Testis (tissue), 3 donors: ENCODE measurements around the gene TLX2. TPM values are rescaled to one million over a fixed set of nuclear protein-coding genes. Genes with fewer than 3 reads are reported as not detected.
A peak's percentile ranks its signal among the peaks of the same experiment; 100 is the strongest.

Experiments used
- DNase-seq: peaks from one replicate; pipeline ENCODE4 v3.0.0-alpha.2; 2019
- H3K27ac ChIP-seq, 2 donors: fragments of 200-600 bp; sonication (generic); one replicate each; pipeline ENCODE4 v1.5.1; 2019
- H3K27me3 ChIP-seq: fragments of 200-600 bp; sonication (generic); one replicate; pipeline ENCODE4 v1.5.1; 2019
- H3K36me3 ChIP-seq: fragments of 200-600 bp; sonication (generic); one replicate; pipeline ENCODE4 v1.5.1; 2017; ENCODE audit warnings: low read depth; ENCODE audit errors: missing control alignments
- H3K4me1 ChIP-seq: fragments of 200-600 bp; sonication (generic); one replicate; pipeline ENCODE4 v1.5.1; 2019
- H3K4me3 ChIP-seq, 2 donors: fragments of 200-600 bp; sonication (generic); one replicate each; pipeline ENCODE4 v1.5.1; 2017 to 2019
- H3K9me3 ChIP-seq: fragments of 200-600 bp; sonication (generic); one replicate; pipeline ENCODE4 v1.5.1; 2017
- CTCF ChIP-seq, 3 experiments: fragments of 450-650 bp in 2 of 3; fragments of 200-600 bp in 1 of 3; sonication (generic) in 1 of 3; IDR thresholded peaks; one replicate each; pipeline ENCODE4 v1.5.1; 2016 to 2019; ENCODE audit warnings: antibody characterized with exemption in 3 of 3, mild to moderate bottlenecking in 2 of 3, moderate library complexity in 1 of 3
- POLR2A ChIP-seq: fragments of 450-650 bp; IDR thresholded peaks from one replicate; pipeline ENCODE4 v1.6.1; 2017; ENCODE audit warnings: antibody characterized with exemption, mild to moderate bottlenecking, moderate library complexity
- WGBS, 2 donors: methylation state at CpG; one replicate each; pipeline ENCODE4 v1.1.5; 2018; 5-methylcytosine and 5-hydroxymethylcytosine counted together
- intact Hi-C: fragments of 100-400 bp; cut with DNase I; formaldehyde crosslinking; loops from one replicate; pipeline ENCODE4 v1.15.1; 2023; ENCODE audit warnings: low total_unique reads
- polyA plus RNA-seq: library from polyadenylated mRNA; stranded (reverse); fragments of 350-450 nt; fragmentation: Illumina TruSeq; extraction: RNeasy Lipid Tissue Mini Kit (QIAGEN cat#74804); gene quantifications from one replicate; pipeline ENCODE4 v1.2.3, GENCODE V29; 2014; ENCODE audit warnings: low read depth, low replicate concordance; ENCODE audit not compliant: insufficient read depth
- total RNA-seq, 2 donors: library from RNA; depleted of rRNA; stranded (reverse); fragments of >200 nt; gene quantifications; one replicate each; pipeline ENCODE4 v1.2.3, GENCODE V29; 2016

TLX2 gene
- total and polyA plus RNA-seq, 3 donors from 2014 or later: 1.1 to 4.5 (median 1.3) TPM

GRCh38 chr2:74528600-74529356 lies 14.5 kb downstream of the TLX2 start:
- intact Hi-C loops: no loop called here
- peaks cover 16% of the 10 kb centered on the region for H3K4me1 ChIP-seq
- no peak for DNase-seq
- no peaks in the 10 kb centered on the region for H3K9me3 ChIP-seq
- WGBS, 2 donors: 13 to 14% methylated on average over 17 to 28 of the region's 29 CpGs
- H3K27ac ChIP-seq: peak overlapping the region; percentile 62 to 82
- H3K4me3 ChIP-seq: peak overlapping the region; percentile 72 to 87
- H3K36me3 ChIP-seq: no peaks in the 10 kb centered on the region
- no peaks in the 10 kb centered on the region for H3K27me3 ChIP-seq
- TF ChIP-seq POLR2A (no peak), CTCF (IDR thresholded peaks at IDR 0.05) (no peak)

GRCh38 chr2:74529357-74530238 lies 15.3 kb downstream of the TLX2 start, which contains the start of the genes AUP1 and HTRA2:
Gene AUP1, minus strand, starts transcription at chr2:74529706. Its CDS starts 77 bp downstream, at chr2:74529629.
Gene HTRA2, plus strand, starts transcription at chr2:74529933. Its CDS starts 74 bp downstream, at chr2:74530007.
- H3K27me3 ChIP-seq: no peaks in the 10 kb centered on the region
- DNase-seq: peak; percentile 99
- peak within 1 kb of the TSS; percentile 72 to 87 for H3K4me3 ChIP-seq
- H3K27ac ChIP-seq: peak within 1 kb of the TSS; percentile 62 to 82
- WGBS, 2 donors: 0 to 3% methylated on average over 15 to 56 of the region's 87 CpGs
- H3K9me3 ChIP-seq: no peaks in the 10 kb centered on the region
- TF ChIP-seq POLR2A: no peak
- no peak for TF ChIP-seq CTCF (IDR thresholded peaks at IDR 0.05)
- H3K4me1 ChIP-seq: peaks cover 16% of the 10 kb centered on the region
- no peaks in the 10 kb centered on the region for H3K36me3 ChIP-seq
- intact Hi-C loops: no loop called here

DNA sequence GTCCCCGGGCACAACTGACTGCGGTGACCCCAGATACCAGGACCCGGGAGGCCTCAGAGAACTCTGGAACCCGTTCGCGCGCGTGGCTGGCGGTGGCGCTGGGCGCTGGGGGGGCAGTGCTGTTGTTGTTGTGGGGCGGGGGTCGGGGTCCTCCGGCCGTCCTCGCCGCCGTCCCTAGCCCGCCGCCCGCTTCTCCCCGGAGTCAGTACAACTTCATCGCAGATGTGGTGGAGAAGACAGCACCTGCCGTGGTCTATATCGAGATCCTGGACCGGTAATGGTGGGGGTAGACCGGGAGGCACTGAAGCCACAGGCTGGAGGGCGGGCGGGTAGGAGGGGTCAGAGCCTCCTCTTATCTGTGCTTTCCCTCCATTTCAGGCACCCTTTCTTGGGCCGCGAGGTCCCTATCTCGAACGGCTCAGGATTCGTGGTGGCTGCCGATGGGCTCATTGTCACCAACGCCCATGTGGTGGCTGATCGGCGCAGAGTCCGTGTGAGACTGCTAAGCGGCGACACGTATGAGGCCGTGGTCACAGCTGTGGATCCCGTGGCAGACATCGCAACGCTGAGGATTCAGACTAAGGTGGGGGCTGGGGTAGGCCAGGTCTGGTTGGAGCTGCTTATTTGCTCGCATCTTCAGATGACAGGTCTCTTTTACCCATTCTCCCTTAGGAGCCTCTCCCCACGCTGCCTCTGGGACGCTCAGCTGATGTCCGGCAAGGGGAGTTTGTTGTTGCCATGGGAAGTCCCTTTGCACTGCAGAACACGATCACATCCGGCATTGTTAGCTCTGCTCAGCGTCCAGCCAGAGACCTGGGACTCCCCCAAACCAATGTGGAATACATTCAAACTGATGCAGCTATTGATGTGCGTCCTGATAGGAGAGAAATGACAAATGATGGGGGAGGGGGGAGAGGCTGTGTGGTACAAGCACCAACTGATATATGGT lies 16.3 kb downstream of the TLX2 start:
- intact Hi-C loops: no loop called here
- peak; percentile 49 for DNase-seq

More for the DNA sequence above, 16.3 kb downstream of the TLX2 start:
- Histone ChIP-seq H3K9me3 (no peaks in the 10 kb centered on the region), H3K27me3 (no peaks in the 10 kb centered on the region), H3K27ac (peak overlapping the region; percentile 62 to 82), H3K4me1 (peaks cover 16% of the 10 kb centered on the region), H3K4me3 (peak overlapping the region; percentile 72 to 87), H3K36me3 (no peaks in the 10 kb centered on the region)
- TF ChIP-seq CTCF (IDR thresholded peaks at IDR 0.05): no peak
- no peak for TF ChIP-seq POLR2A
- 1 to 3% methylated on average over 18 to 43 of the region's 54 CpGs for WGBS, 2 donors
